ENCODE measurements around the gene SYDE2. TPM values are rescaled to one million over a fixed set of nuclear protein-coding genes. Genes with fewer than 3 reads are reported as not detected.

The SYDE2 gene
- total and polyA plus RNA-seq, 9 of the 15 experiments (the other 6 are each of a cell fraction or from before 2014, with no cell fraction given): 0.39 to 8.7 (median 4.5) TPM

DNA sequence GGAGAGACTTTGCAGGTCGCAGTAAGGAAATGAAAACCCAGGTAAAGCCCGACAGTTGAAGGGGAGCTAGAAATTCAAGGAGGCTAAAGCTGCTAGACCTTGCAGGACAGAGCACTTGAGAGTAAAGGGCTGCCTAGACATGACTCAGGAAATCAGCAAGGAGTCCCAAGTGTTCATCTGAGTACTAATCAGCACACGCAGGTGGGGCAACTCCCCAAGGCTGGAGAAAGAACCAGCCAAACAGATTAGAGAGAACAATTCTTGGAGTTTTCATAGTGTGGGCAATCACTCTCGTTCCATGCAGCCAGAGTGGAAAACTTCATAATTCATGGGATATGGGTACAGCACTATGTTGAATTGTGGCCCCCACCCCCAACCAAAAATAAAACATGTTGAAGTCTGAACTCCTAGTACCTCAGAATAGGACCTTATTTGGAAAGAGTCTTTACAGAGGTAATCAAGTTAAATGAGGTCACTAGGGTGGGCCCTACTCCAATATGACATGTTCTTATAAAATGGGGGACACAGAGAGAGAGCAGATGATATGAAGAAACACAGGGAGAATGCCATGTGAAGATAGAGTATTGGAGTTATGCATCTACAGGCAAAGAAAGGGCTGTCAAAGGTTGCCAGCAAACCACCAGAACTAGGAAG is 28.0 kb downstream of the SYDE2 start (continued):
- TF ChIP-seq MNT (conservative IDR thresholded peaks at IDR 0.05): no peak
- TF ChIP-seq MAFK (IDR thresholded peaks at IDR 0.05; ENCODE audit: low read length): peak; percentile 76
- TF ChIP-seq ZNF282 (CRISPR knock-in tag; IDR thresholded peaks at IDR 0.05): no peak
- no peak for TF ChIP-seq SLC30A9 (CRISPR knock-in tag; IDR thresholded peaks at IDR 0.05)
- no peak for TF ChIP-seq NR4A1 (CRISPR knock-in tag; IDR thresholded peaks at IDR 0.05)
- TF ChIP-seq NR4A1 (tag; IDR thresholded peaks at IDR 0.05): no peak
- no peak for TF ChIP-seq SMAD1 (IDR thresholded peaks at IDR 0.05; ENCODE audit: low read depth, low read length, partially characterized antibody)
- peak; percentile 83 for TF ChIP-seq TCF3 (CRISPR knock-in tag; IDR thresholded peaks at IDR 0.05)
- no peak for TF ChIP-seq HMG20B (CRISPR knock-in tag; IDR thresholded peaks at IDR 0.05)
- TF ChIP-seq, protein P1, sequence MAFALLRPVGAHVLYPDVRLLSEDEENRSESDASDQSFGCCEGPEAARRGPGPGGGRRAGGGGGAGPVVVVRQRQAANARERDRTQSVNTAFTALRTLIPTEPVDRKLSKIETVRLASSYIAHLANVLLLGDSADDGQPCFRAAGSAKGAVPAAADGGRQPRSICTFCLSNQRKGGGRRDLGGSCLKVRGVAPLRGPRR (CRISPR knock-in tag; IDR thresholded peaks at IDR 0.05): no peak
- peak; percentile 67 for TF ChIP-seq MAFG (tag; conservative IDR thresholded peaks at IDR 0.05)
- TF ChIP-seq ZNF695 (CRISPR knock-in tag; IDR thresholded peaks at IDR 0.05): no peak
- 0 out of 2 replicates have a peak, but pooled peaks have one; percentile 27 for TF ChIP-seq CREM (IDR thresholded peaks at IDR 0.05; ENCODE audit: low read depth)
- no peak for TF ChIP-seq ZFX (CRISPR knock-in tag; IDR thresholded peaks at IDR 0.05)
- no peak for TF ChIP-seq NR2F6 (CRISPR knock-in tag; IDR thresholded peaks at IDR 0.05)
- TF ChIP-seq THRB (CRISPR knock-in tag; conservative IDR thresholded peaks at IDR 0.05): no peak
- TF ChIP-seq DPF2 (IDR thresholded peaks at IDR 0.05): peak; percentile 89
- TF ChIP-seq ZNF124 (CRISPR knock-in tag; IDR thresholded peaks at IDR 0.05): no peak
- TF ChIP-seq SMAD4 (CRISPR knock-in tag; conservative IDR thresholded peaks at IDR 0.05): 0 out of 2 replicates have a peak, but pooled peaks have one; percentile 45
- no peak for TF ChIP-seq FUS (optimal IDR thresholded peaks at IDR 0.05; ENCODE audit: low read depth, low read length)
- peak; percentile 88 for TF ChIP-seq ARID1B (IDR thresholded peaks at IDR 0.05)
- no peak for TF ChIP-seq TARDBP (IDR thresholded peaks at IDR 0.05)
- TF ChIP-seq, protein P2, sequence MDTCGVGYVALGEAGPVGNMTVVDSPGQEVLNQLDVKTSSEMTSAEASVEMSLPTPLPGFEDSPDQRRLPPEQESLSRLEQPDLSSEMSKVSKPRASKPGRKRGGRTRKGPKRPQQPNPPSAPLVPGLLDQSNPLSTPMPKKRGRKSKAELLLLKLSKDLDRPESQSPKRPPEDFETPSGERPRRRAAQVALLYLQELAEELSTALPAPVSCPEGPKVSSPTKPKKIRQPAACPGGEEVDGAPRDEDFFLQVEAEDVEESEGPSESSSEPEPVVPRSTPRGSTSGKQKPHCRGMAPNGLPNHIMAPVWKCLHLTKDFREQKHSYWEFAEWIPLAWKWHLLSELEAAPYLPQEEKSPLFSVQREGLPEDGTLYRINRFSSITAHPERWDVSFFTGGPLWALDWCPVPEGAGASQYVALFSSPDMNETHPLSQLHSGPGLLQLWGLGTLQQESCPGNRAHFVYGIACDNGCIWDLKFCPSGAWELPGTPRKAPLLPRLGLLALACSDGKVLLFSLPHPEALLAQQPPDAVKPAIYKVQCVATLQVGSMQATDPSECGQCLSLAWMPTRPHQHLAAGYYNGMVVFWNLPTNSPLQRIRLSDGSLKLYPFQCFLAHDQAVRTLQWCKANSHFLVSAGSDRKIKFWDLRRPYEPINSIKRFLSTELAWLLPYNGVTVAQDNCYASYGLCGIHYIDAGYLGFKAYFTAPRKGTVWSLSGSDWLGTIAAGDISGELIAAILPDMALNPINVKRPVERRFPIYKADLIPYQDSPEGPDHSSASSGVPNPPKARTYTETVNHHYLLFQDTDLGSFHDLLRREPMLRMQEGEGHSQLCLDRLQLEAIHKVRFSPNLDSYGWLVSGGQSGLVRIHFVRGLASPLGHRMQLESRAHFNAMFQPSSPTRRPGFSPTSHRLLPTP (IDR thresholded peaks at IDR 0.05; ENCODE audit: borderline replicate concordance, extremely low read depth, insufficient read length): no peak
- no peak for TF ChIP-seq GATAD2B (IDR thresholded peaks at IDR 0.05; ENCODE audit: borderline replicate concordance)
- TF ChIP-seq POU5F1 (IDR thresholded peaks at IDR 0.05; ENCODE audit: borderline replicate concordance, low read depth, low read length, partially characterized antibody): no peak
